GM23338 (cell line): Measurements from ENCODE around the gene HTRA1. TPM values are rescaled to one million over a fixed set of nuclear protein-coding genes. Genes with fewer than 3 reads are reported as not detected.

Experiments
- ATAC-seq: fragments of 200-7000 bp; cut with Tn5 transposase; 3 replicates; pipeline ENCODE4 v1.9.1; 2020
- DNase-seq: peaks from one replicate; pipeline ENCODE4 v3.0.0-alpha.2; 2015; ENCODE audit warnings: low spot score
- H2AFZ ChIP-seq: fragments of 200-600 bp; sonication (generic); 2 replicates; pipeline ENCODE4 v1.8.0; 2016; ENCODE audit warnings: antibody characterized with exemption, mild to moderate bottlenecking, moderate library complexity
- H3F3A ChIP-seq: fragments of 200-600 bp; sonication (generic); replicated peaks from 2 replicates; pipeline ENCODE4 v1.8.0; 2017; ENCODE audit warnings: antibody characterized with exemption, mixed run types, low read depth
- H3K27ac ChIP-seq: fragments of 200-600 bp; sonication (generic); 2 replicates; pipeline ENCODE4 v1.6.1; 2016; ENCODE audit warnings: low read depth
- H3K27me3 ChIP-seq: fragments of 200-600 bp; sonication (generic); 2 replicates; pipeline ENCODE4 v1.8.0; 2016; ENCODE audit warnings: mild to moderate bottlenecking, mixed run types, moderate library complexity; ENCODE audit not compliant: insufficient read depth
- H3K36me3 ChIP-seq: fragments of 200-600 bp; sonication (generic); 2 replicates; pipeline ENCODE4 v1.8.0; 2016; ENCODE audit warnings: mild to moderate bottlenecking; ENCODE audit not compliant: insufficient read depth
- H3K4me1 ChIP-seq: fragments of 200-600 bp; sonication (generic); 2 replicates; pipeline ENCODE4 v1.8.0; 2016; ENCODE audit warnings: mild to moderate bottlenecking, moderate library complexity; ENCODE audit not compliant: insufficient read depth
- H3K4me2 ChIP-seq: fragments of 200-600 bp; sonication (generic); 2 replicates; pipeline ENCODE4 v1.7.1; 2017; ENCODE audit warnings: mixed run types
- H3K4me3 ChIP-seq: fragments of 200-600 bp; sonication (generic); 2 replicates; pipeline ENCODE4 v1.6.1; 2016; ENCODE audit warnings: mixed run types
- H3K79me2 ChIP-seq: fragments of 200-600 bp; sonication (generic); replicated peaks from 2 replicates; pipeline ENCODE4 v1.8.0; 2017; ENCODE audit warnings: mild to moderate bottlenecking; ENCODE audit not compliant: insufficient read depth
- H3K9me2 ChIP-seq: fragments of 200-600 bp; sonication (generic); 2 replicates; pipeline ENCODE4 v1.8.0; 2017; ENCODE audit not compliant: insufficient read depth
- H4K20me1 ChIP-seq: fragments of 200-600 bp; sonication (generic); replicated peaks from 2 replicates; pipeline ENCODE4 v1.8.0; 2017; ENCODE audit warnings: mild to moderate bottlenecking; ENCODE audit not compliant: insufficient read depth
- H3K27ac Mint-ChIP-seq: 2 replicates; pipeline ENCODE4 v1.8.0; 2020; ENCODE audit warnings: inconsistent platforms, mild to moderate bottlenecking, moderate library complexity, mixed read lengths
- H3K27me3 Mint-ChIP-seq: 3 replicates; pipeline ENCODE4 v1.8.0; 2022; ENCODE audit warnings: low read depth, mild to moderate bottlenecking, moderate library complexity, mixed read lengths, inconsistent platforms; ENCODE audit not compliant: insufficient read depth, poor library complexity
- H3K36me3 Mint-ChIP-seq: 3 replicates; pipeline ENCODE4 v1.8.0; 2021; ENCODE audit warnings: low read depth, mild to moderate bottlenecking, inconsistent platforms, moderate library complexity, mixed read lengths
- H3K4me1 Mint-ChIP-seq: 3 replicates; pipeline ENCODE4 v1.8.0; 2020; ENCODE audit warnings: mild to moderate bottlenecking, inconsistent platforms, mixed read lengths
- H3K4me3 Mint-ChIP-seq: 3 replicates; pipeline ENCODE4 v1.8.0; 2021; ENCODE audit warnings: moderate library complexity, mild to moderate bottlenecking, inconsistent platforms, mixed read lengths
- H3K9me3 Mint-ChIP-seq: 3 replicates; pipeline ENCODE4 v1.8.0; 2020; ENCODE audit warnings: moderate library complexity, mild to moderate bottlenecking, inconsistent platforms, mixed read lengths
- CREB1 ChIP-seq: fragments of 250-450 bp; sonication (Bioruptor Pico); IDR thresholded peaks from 2 replicates; pipeline ENCODE4 v1.5.0; 2020; ENCODE audit warnings: low read depth, mild to moderate bottlenecking, moderate library complexity
- EZH2 ChIP-seq: fragments of 200-600 bp; sonication (generic); IDR thresholded peaks from one replicate; pipeline ENCODE4 v1.8.0; 2017; ENCODE audit warnings: antibody characterized with exemption, mild to moderate bottlenecking, low read depth; ENCODE audit not compliant: unreplicated experiment
- EZH2phosphoT487 ChIP-seq: fragments of 200-600 bp; sonication (generic); IDR thresholded peaks from one replicate; pipeline ENCODE4 v1.8.1; 2018; ENCODE audit warnings: antibody characterized with exemption; ENCODE audit not compliant: unreplicated experiment
- JUNB ChIP-seq: IDR thresholded peaks from one replicate; pipeline ENCODE4 v1.6.1; 2016; ENCODE audit warnings: antibody characterized with exemption; ENCODE audit not compliant: unreplicated experiment
- NANOG ChIP-seq: IDR thresholded peaks from 2 replicates; pipeline ENCODE4 v1.6.1; 2016; ENCODE audit warnings: antibody characterized with exemption, borderline replicate concordance
- POLR2AphosphoS5 ChIP-seq: IDR thresholded peaks from 2 replicates; pipeline ENCODE4 v1.6.1; 2016; ENCODE audit warnings: antibody characterized with exemption, low read depth
- STAT1 ChIP-seq: IDR thresholded peaks from one replicate; pipeline ENCODE4 v1.6.1; 2016; ENCODE audit warnings: antibody characterized with exemption; ENCODE audit not compliant: unreplicated experiment
- ZNF114 ChIP-seq: fragments of 250-450 bp; sonication (Bioruptor Pico); IDR thresholded peaks from 2 replicates; pipeline ENCODE4 v1.5.0; 2020; ENCODE audit warnings: mild to moderate bottlenecking, moderate library complexity
- ZNF331 ChIP-seq: fragments of 250-450 bp; sonication (Bioruptor Pico); IDR thresholded peaks from 2 replicates; pipeline ENCODE4 v1.5.0; 2020; ENCODE audit warnings: low read depth, mild to moderate bottlenecking, moderate library complexity
- ZNF462 ChIP-seq: fragments of 250-450 bp; sonication (Bioruptor Pico); IDR thresholded peaks from 2 replicates; pipeline ENCODE4 v1.5.0; 2020; ENCODE audit warnings: mild to moderate bottlenecking, moderate library complexity
- polyA plus RNA-seq: library from polyadenylated mRNA; unstranded; fragments of >200 nt; fragmentation: Nextera tagmentation; extraction: Ambion mirVana; gene quantifications from 2 replicates; pipeline ENCODE4 v1.2.1, GENCODE V29; 2016
- total RNA-seq: library from RNA; depleted of rRNA; stranded (reverse); fragments of >200 nt; shearing (Covaris generic); gene quantifications from 2 replicates; pipeline ENCODE4 v1.2.3, GENCODE V29; 2014
- TF ChIP-seq, protein P1 (sequence below), 2 experiments: fragments of 200-600 bp in 1 of 2; sonication (generic) in 1 of 2; conservative IDR thresholded peaks; 2 replicates each; pipeline versions ENCODE4 v1.5.1 to v1.6.1; 2016 to 2017; ENCODE audit warnings: antibody characterized with exemption in 2 of 2, low read depth in 2 of 2, mild to moderate bottlenecking in 2 of 2, moderate library complexity in 1 of 2
- TF ChIP-seq, protein P2 (sequence below): IDR thresholded peaks from 2 replicates; pipeline ENCODE4 v1.6.1; 2016; ENCODE audit warnings: antibody characterized with exemption
- TF ChIP-seq, protein P3 (sequence below): IDR thresholded peaks from one replicate; pipeline ENCODE4 v1.6.1; 2018; ENCODE audit warnings: antibody characterized with exemption; ENCODE audit not compliant: unreplicated experiment

HTRA1 gene
- total and polyA plus RNA-seq, 2 experiments from 2014 or later, result 8.1 to 16.1 TPM

- Histone ChIP-seq H3K4me3 (no peak overlapping the region), H3K9me2 (peaks cover 14% of the 10 kb centered on the region), H3K27me3 (no peaks in the 10 kb centered on the region), H2AFZ (no peak overlapping the region), H4K20me1 (no peaks in the 10 kb centered on the region), H3F3A (no peaks in the 10 kb centered on the region), H3K36me3 (no peaks in the 10 kb centered on the region), H3K27ac (no peak overlapping the region), H3K4me1 (no peaks in the 10 kb centered on the region), H3K4me2 (no peak overlapping the region), H3K79me2 (no peaks in the 10 kb centered on the region)
- TF ChIP-seq POLR2AphosphoS5, result no peak
- TF ChIP-seq ZNF331 (CRISPR knock-in tag), result no peak
- TF ChIP-seq, protein P1, sequence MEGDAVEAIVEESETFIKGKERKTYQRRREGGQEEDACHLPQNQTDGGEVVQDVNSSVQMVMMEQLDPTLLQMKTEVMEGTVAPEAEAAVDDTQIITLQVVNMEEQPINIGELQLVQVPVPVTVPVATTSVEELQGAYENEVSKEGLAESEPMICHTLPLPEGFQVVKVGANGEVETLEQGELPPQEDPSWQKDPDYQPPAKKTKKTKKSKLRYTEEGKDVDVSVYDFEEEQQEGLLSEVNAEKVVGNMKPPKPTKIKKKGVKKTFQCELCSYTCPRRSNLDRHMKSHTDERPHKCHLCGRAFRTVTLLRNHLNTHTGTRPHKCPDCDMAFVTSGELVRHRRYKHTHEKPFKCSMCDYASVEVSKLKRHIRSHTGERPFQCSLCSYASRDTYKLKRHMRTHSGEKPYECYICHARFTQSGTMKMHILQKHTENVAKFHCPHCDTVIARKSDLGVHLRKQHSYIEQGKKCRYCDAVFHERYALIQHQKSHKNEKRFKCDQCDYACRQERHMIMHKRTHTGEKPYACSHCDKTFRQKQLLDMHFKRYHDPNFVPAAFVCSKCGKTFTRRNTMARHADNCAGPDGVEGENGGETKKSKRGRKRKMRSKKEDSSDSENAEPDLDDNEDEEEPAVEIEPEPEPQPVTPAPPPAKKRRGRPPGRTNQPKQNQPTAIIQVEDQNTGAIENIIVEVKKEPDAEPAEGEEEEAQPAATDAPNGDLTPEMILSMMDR (conservative IDR thresholded peaks at IDR 0.05; ENCODE audit: low read depth in 2 of 2), result no peak
- TF ChIP-seq, protein P2, sequence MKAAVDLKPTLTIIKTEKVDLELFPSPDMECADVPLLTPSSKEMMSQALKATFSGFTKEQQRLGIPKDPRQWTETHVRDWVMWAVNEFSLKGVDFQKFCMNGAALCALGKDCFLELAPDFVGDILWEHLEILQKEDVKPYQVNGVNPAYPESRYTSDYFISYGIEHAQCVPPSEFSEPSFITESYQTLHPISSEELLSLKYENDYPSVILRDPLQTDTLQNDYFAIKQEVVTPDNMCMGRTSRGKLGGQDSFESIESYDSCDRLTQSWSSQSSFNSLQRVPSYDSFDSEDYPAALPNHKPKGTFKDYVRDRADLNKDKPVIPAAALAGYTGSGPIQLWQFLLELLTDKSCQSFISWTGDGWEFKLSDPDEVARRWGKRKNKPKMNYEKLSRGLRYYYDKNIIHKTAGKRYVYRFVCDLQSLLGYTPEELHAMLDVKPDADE, result no peak
- TF ChIP-seq STAT1, result no peak
- TF ChIP-seq, protein P3, sequence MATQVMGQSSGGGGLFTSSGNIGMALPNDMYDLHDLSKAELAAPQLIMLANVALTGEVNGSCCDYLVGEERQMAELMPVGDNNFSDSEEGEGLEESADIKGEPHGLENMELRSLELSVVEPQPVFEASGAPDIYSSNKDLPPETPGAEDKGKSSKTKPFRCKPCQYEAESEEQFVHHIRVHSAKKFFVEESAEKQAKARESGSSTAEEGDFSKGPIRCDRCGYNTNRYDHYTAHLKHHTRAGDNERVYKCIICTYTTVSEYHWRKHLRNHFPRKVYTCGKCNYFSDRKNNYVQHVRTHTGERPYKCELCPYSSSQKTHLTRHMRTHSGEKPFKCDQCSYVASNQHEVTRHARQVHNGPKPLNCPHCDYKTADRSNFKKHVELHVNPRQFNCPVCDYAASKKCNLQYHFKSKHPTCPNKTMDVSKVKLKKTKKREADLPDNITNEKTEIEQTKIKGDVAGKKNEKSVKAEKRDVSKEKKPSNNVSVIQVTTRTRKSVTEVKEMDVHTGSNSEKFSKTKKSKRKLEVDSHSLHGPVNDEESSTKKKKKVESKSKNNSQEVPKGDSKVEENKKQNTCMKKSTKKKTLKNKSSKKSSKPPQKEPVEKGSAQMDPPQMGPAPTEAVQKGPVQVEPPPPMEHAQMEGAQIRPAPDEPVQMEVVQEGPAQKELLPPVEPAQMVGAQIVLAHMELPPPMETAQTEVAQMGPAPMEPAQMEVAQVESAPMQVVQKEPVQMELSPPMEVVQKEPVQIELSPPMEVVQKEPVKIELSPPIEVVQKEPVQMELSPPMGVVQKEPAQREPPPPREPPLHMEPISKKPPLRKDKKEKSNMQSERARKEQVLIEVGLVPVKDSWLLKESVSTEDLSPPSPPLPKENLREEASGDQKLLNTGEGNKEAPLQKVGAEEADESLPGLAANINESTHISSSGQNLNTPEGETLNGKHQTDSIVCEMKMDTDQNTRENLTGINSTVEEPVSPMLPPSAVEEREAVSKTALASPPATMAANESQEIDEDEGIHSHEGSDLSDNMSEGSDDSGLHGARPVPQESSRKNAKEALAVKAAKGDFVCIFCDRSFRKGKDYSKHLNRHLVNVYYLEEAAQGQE, result no peak
- no peak for TF ChIP-seq ZNF462
- TF ChIP-seq EZH2phosphoT487, result no peak
- no peak for TF ChIP-seq EZH2
- TF ChIP-seq CREB1 (CRISPR knock-in tag), result no peak
- no peak for TF ChIP-seq NANOG
- TF ChIP-seq ZNF114 (CRISPR knock-in tag), result no peak
- no peak for TF ChIP-seq JUNB
- Mint-ChIP-seq H3K4me3 (no peak overlapping the region), H3K27ac (no peak overlapping the region), H3K27me3 (no peaks in the 10 kb centered on the region), H3K4me1 (no peaks in the 10 kb centered on the region), H3K9me3 (no peaks in the 10 kb centered on the region), H3K36me3 (no peaks in the 10 kb centered on the region)
- DNase-seq (no peak), ATAC-seq (no peak)
Measured at GRCh38 chr10:122531939-122532338, 70.6 kb downstream of the HTRA1 start.
